OCI-LY7 (cell line): ENCODE results near the gene SHC2. TPM values are rescaled to one million over a fixed set of nuclear protein-coding genes. Genes with fewer than 3 reads are reported as not detected.

Experiments used
- BruUV-seq: library from RNA; stranded (reverse); fragments of 400-500 nt; replicated peaks from 2 replicates; lab custom pipeline; 2021; lab: Mats Ljungman, UMichigan
- CTCF ChIA-PET: fragments of 300-600 bp; sonication (Branson Sonifier 250); formaldehyde crosslinking; loops from one replicate; lab custom pipeline; 2022; ENCODE audit warnings: antibody characterized with exemption; ENCODE audit not compliant: unreplicated experiment; lab: Charles Lee
- POLR2A ChIA-PET: fragments of 300-600 bp; sonication (Branson Sonifier 250); formaldehyde crosslinking; loops from one replicate; lab custom pipeline; 2022; ENCODE audit warnings: antibody characterized with exemption; lab: Charles Lee
- DNase-seq: peaks from one replicate; pipeline ENCODE4 v3.0.0-alpha.2; 2015; ENCODE audit warnings: low spot score
- H2AFZ ChIP-seq: fragments of 200-600 bp; sonication (generic), shearing (Covaris generic); 2 replicates; pipeline ENCODE4 v1.6.1; 2014; ENCODE audit warnings: mild to moderate bottlenecking, antibody characterized with exemption, low read length, moderate library complexity
- H3K27ac ChIP-seq: fragments of 200-600 bp; sonication (generic); 2 replicates; pipeline ENCODE4 v1.5.1; 2014; ENCODE audit warnings: mixed run types, low read depth, mild to moderate bottlenecking, moderate library complexity, low read length, inconsistent platforms; ENCODE audit not compliant: poor library complexity, severe bottlenecking
- H3K36me3 ChIP-seq: fragments of 200-600 bp; sonication (generic); 2 replicates; pipeline ENCODE4 v1.6.1; 2014; ENCODE audit warnings: mild to moderate bottlenecking, antibody characterized with exemption, low read length, moderate library complexity, mixed read lengths; ENCODE audit not compliant: insufficient read depth
- H3K4me1 ChIP-seq: fragments of 200-600 bp; sonication (generic); 2 replicates; pipeline ENCODE4 v1.5.1; 2014; ENCODE audit warnings: mild to moderate bottlenecking, low read length; ENCODE audit not compliant: insufficient read depth, poor library complexity, severe bottlenecking
- H3K4me2 ChIP-seq: fragments of 200-600 bp; sonication (generic); 2 replicates; pipeline ENCODE4 v1.6.1; 2014; ENCODE audit warnings: mild to moderate bottlenecking, low read length
- H3K4me3 ChIP-seq: fragments of 200-600 bp; sonication (generic); 2 replicates; pipeline ENCODE4 v1.5.1; 2014; ENCODE audit warnings: mild to moderate bottlenecking, low read depth, low read length; ENCODE audit not compliant: poor library complexity, severe bottlenecking
- H3K79me2 ChIP-seq: fragments of 200-600 bp; sonication (generic); 2 replicates; pipeline ENCODE4 v1.6.1; 2016; ENCODE audit warnings: low read depth, mild to moderate bottlenecking, low read length, moderate library complexity, mixed read lengths; ENCODE audit not compliant: insufficient read depth
- H3K9me2 ChIP-seq: fragments of 200-600 bp; sonication (generic); 2 replicates; pipeline ENCODE4 v1.6.1; 2016; ENCODE audit warnings: mild to moderate bottlenecking, low read length, mixed read lengths; ENCODE audit not compliant: insufficient read depth
- H3K9me3 ChIP-seq: fragments of 200-600 bp; sonication (generic); 2 replicates; pipeline ENCODE4 v1.6.1; 2014; ENCODE audit warnings: mild to moderate bottlenecking, mixed run types, low read length, mixed read lengths
- H4K20me1 ChIP-seq: fragments of 200-600 bp; sonication (generic); 2 replicates; pipeline ENCODE4 v1.6.1; 2014; ENCODE audit warnings: mild to moderate bottlenecking, antibody characterized with exemption, low read length, moderate library complexity, mixed read lengths; ENCODE audit not compliant: insufficient read depth
- CTCF ChIP-seq: fragments of 200-600 bp; sonication (generic); conservative IDR thresholded peaks from 2 replicates; pipeline ENCODE4 v1.5.1; 2014; ENCODE audit warnings: mild to moderate bottlenecking, antibody characterized with exemption, low read length, moderate library complexity, mixed read lengths
- EZH2phosphoT487 ChIP-seq: fragments of 200-600 bp; sonication (generic); IDR thresholded peaks from 2 replicates; pipeline ENCODE4 v1.6.1; 2018; ENCODE audit warnings: low read depth, borderline replicate concordance, mild to moderate bottlenecking, mixed run types, antibody characterized with exemption, low read length, moderate library complexity, mixed read lengths
- intact Hi-C: fragments of 100-400 bp; cut with micrococcal nuclease; formaldehyde crosslinking; loops from one replicate; pipeline ENCODE4 v1.10.0; 2022; ENCODE audit not compliant: unreplicated experiment
- total RNA-seq, 2 experiments: library from RNA; depleted of rRNA in 1 of 2; stranded (reverse); fragments of >200 nt in 1 of 2; shearing (Covaris generic) in 1 of 2; gene quantifications; 2 replicates each; pipeline ENCODE4 v1.2.3, GENCODE V29; 2014 to 2022

Gene SHC2
- total RNA-seq, 2 experiments from 2014 or later = 0.28 to 0.65 TPM

DNA sequence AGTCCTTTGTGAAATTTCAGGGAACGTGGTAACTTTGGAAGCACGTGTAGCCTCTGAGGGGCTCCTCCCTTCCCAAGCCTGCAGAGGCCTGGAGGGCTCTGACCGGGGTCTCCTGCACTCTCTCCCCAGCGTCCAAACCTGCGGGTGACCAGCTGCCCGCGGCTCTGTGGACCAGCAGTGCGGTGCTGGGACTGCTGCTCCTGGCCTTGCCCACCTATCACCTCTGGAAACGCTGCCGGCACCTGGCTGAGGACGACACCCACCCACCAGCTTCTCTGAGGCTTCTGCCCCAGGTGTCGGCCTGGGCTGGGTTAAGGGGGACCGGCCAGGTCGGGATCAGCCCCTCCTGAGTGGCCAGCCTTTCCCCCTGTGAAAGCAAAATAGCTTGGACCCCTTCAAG lies 43.8 kb upstream of the SHC2 start:
- CTCF ChIA-PET = interaction anchor here (0.5 kb wide), 1 partner anchor 26 kb away, joined by 8 read pairs; no protein-coding TSS in a partner anchor
- intact Hi-C loops = no loop called here
- no peaks in the 10 kb centered on the region for H4K20me1 ChIP-seq
- H3K79me2 ChIP-seq = peaks cover 6% of the 10 kb centered on the region; the same call in 1 of the 2 replicates
- H3K4me3 ChIP-seq = no peak overlapping the region
- no peaks in the 10 kb centered on the region for H3K9me2 ChIP-seq
- POLR2A ChIA-PET = no interaction called here
- H3K4me2 ChIP-seq = no peak overlapping the region
- no peak overlapping the region for H3K27ac ChIP-seq
- H3K9me3 ChIP-seq = no peaks in the 10 kb centered on the region
- no TSS peak for BruUV-seq
- H3K4me1 ChIP-seq = peaks cover 21% of the 10 kb centered on the region
- H3K36me3 ChIP-seq = no peaks in the 10 kb centered on the region; the same call in 1 of the 2 replicates
- DNase-seq = no peak
- no peak for TF ChIP-seq CTCF
- no peak for TF ChIP-seq EZH2phosphoT487
- H2AFZ ChIP-seq = no peak overlapping the region

GRCh38 chr19:501646-502045 lies 40.8 kb upstream of the SHC2 start:
- intact Hi-C loops = no loop called here
- TF ChIP-seq CTCF (no peak), EZH2phosphoT487 (no peak)
- POLR2A ChIA-PET = no interaction called here

GRCh38 chr19:498977-499623 lies 38.3 kb upstream of the SHC2 start:
- Histone ChIP-seq H3K79me2 (no peaks in the 10 kb centered on the region), H3K4me3 (no peak overlapping the region), H3K9me2 (no peaks in the 10 kb centered on the region), H3K4me1 (peaks cover 6% of the 10 kb centered on the region), H3K36me3 (no peaks in the 10 kb centered on the region), H2AFZ (no peak overlapping the region), H3K4me2 (no peak overlapping the region), H3K27ac (no peak overlapping the region), H3K9me3 (no peaks in the 10 kb centered on the region), H4K20me1 (no peaks in the 10 kb centered on the region)
- intact Hi-C loops = no loop called here
- ChIA-PET CTCF (no interaction called here), POLR2A (no interaction called here)
- BruUV-seq = no TSS peak
- no peak for TF ChIP-seq CTCF
- no peak for TF ChIP-seq EZH2phosphoT487
- no peak for DNase-seq

More at GRCh38 chr19:501646-502045, 40.8 kb upstream of the SHC2 start:
- Histone ChIP-seq H3K36me3 (no peaks in the 10 kb centered on the region), H3K79me2 (no peaks in the 10 kb centered on the region), H3K9me2 (no peaks in the 10 kb centered on the region), H3K4me3 (no peak overlapping the region), H3K9me3 (no peaks in the 10 kb centered on the region), H4K20me1 (no peaks in the 10 kb centered on the region), H3K4me1 (peaks cover 12% of the 10 kb centered on the region), H2AFZ (no peak overlapping the region), H3K4me2 (no peak overlapping the region), H3K27ac (no peak overlapping the region)
- CTCF ChIA-PET = no interaction called here
- BruUV-seq = no TSS peak
- no peak for DNase-seq
